Mucosa of rectum (tissue), 2 donors: ENCODE data around the gene ZNF611.
"Not testable (repeated sequence)": the region's sequence is repeated elsewhere in the genome, so short reads cannot be mapped to it uniquely, and the experiment has no call there.

Experiments
- H3K27ac ChIP-seq, 2 donors: one replicate each; pipeline ENCODE4 v1.7.0; 2013; ENCODE audit warnings: inconsistent platforms in 2 of 2, low read depth in 2 of 2, low read length in 2 of 2
- H3K27me3 ChIP-seq, 2 donors: one replicate each; pipeline ENCODE4 v1.7.0; 2013; ENCODE audit warnings: low read length in 2 of 2; ENCODE audit not compliant: control insufficient read depth in 2 of 2, insufficient read depth in 2 of 2
- H3K36me3 ChIP-seq, 2 donors: one replicate each; pipeline ENCODE4 v1.7.0; 2013; ENCODE audit warnings: low read length in 2 of 2; ENCODE audit not compliant: control insufficient read depth in 2 of 2, insufficient read depth in 2 of 2
- H3K4me1 ChIP-seq, 2 donors: one replicate each; pipeline ENCODE4 v1.7.0; 2013; ENCODE audit warnings: low read length in 2 of 2, mild to moderate bottlenecking in 1 of 2; ENCODE audit not compliant: control insufficient read depth in 2 of 2, insufficient read depth in 2 of 2
- H3K4me3 ChIP-seq, 2 donors: one replicate each; pipeline ENCODE4 v1.7.0; 2013; ENCODE audit warnings: low read length in 2 of 2
- H3K9ac ChIP-seq, 2 donors: one replicate each; pipeline ENCODE4 v1.7.0; 2013; ENCODE audit warnings: low read length in 2 of 2, low read depth in 1 of 2, mild to moderate bottlenecking in 1 of 2
- H3K9me3 ChIP-seq, 2 donors: one replicate each; pipeline ENCODE4 v1.7.0; 2013; ENCODE audit warnings: low read length in 2 of 2; ENCODE audit not compliant: control insufficient read depth in 2 of 2
- donor health status: healthy.
- donor health status: Normal muscosa, but diverticular disease.

Gene ZNF611

GRCh38 chr19:52720541-52720940 lies 14.3 kb downstream of the ZNF611 start:
- not testable (repeated sequence) for H3K27ac ChIP-seq, H3K36me3 ChIP-seq

GRCh38 chr19:52716522-52716921 lies 18.3 kb downstream of the ZNF611 start:
- H3K9ac ChIP-seq: no peak overlapping the region
- no peaks in the 10 kb centered on the region for H3K4me1 ChIP-seq
- no peak overlapping the region for H3K27ac ChIP-seq
- H3K27me3 ChIP-seq: no peaks in the 10 kb centered on the region
- H3K9me3 ChIP-seq: peaks cover 0 to 5% of the 10 kb centered on the region in 2 donors
- peaks cover 10 to 20% of the 10 kb centered on the region in 2 donors for H3K36me3 ChIP-seq
- no peak overlapping the region for H3K4me3 ChIP-seq

More at GRCh38 chr19:52720541-52720940, 14.3 kb downstream of the ZNF611 start:
- H3K4me3 ChIP-seq, H3K4me1 ChIP-seq, H3K27me3 ChIP-seq, H3K9me3 ChIP-seq, H3K9ac ChIP-seq: not testable (repeated sequence)

- H3K27ac ChIP-seq: not testable (repeated sequence)
- H3K36me3 ChIP-seq: peaks cover 13 to 20% of the 10 kb centered on the region in 2 donors
Observed at GRCh38 chr19:52715902-52716301, 18.9 kb downstream of the ZNF611 start.

GRCh38 chr19:52715330-52715729 lies 19.5 kb downstream of the ZNF611 start:
- H3K36me3 ChIP-seq: peaks cover 13 to 20% of the 10 kb centered on the region in 2 donors
- not testable (repeated sequence) for H3K9ac ChIP-seq, H3K4me1 ChIP-seq, H3K27me3 ChIP-seq, H3K9me3 ChIP-seq, H3K4me3 ChIP-seq, H3K27ac ChIP-seq

More at GRCh38 chr19:52715902-52716301, 18.9 kb downstream of the ZNF611 start:
- H3K27me3 ChIP-seq, H3K4me3 ChIP-seq, H3K4me1 ChIP-seq, H3K9me3 ChIP-seq, H3K9ac ChIP-seq: not testable (repeated sequence)

GRCh38 chr19:52713051-52713450 lies 21.8 kb downstream of the ZNF611 start:
- H3K36me3 ChIP-seq: peaks cover 13 to 30% of the 10 kb centered on the region in 2 donors
- H3K27me3 ChIP-seq: not testable (repeated sequence)

GRCh38 chr19:52711661-52712060 lies 23.2 kb downstream of the ZNF611 start:
- H3K27ac ChIP-seq, H3K9ac ChIP-seq, H3K4me3 ChIP-seq, H3K4me1 ChIP-seq, H3K9me3 ChIP-seq, H3K27me3 ChIP-seq: not testable (repeated sequence)
- peaks cover 17 to 38% of the 10 kb centered on the region in 2 donors for H3K36me3 ChIP-seq

More at GRCh38 chr19:52713051-52713450, 21.8 kb downstream of the ZNF611 start:
- not testable (repeated sequence) for H3K9ac ChIP-seq, H3K27ac ChIP-seq, H3K4me3 ChIP-seq, H3K9me3 ChIP-seq, H3K4me1 ChIP-seq

- Histone ChIP-seq H3K27me3 (no peaks in the 10 kb centered on the region), H3K9me3 (peaks cover 6 to 12% of the 10 kb centered on the region in 2 donors), H3K4me3 (no peak overlapping the region), H3K36me3 (peaks cover 28 to 50% of the 10 kb centered on the region in 2 donors), H3K9ac (no peak overlapping the region), H3K4me1 (no peaks in the 10 kb centered on the region), H3K27ac (no peak overlapping the region)
Observed at GRCh38 chr19:52710538-52710937, 24.3 kb downstream of the ZNF611 start.

- peaks cover 6 to 22% of the 10 kb centered on the region in 2 donors for H3K9me3 ChIP-seq
- not testable (repeated sequence) for H3K27me3 ChIP-seq
- peaks cover 18 to 37% of the 10 kb centered on the region in 2 donors for H3K36me3 ChIP-seq
Observed at GRCh38 chr19:52705615-52706014, 29.2 kb downstream of the ZNF611 start.

GRCh38 chr19:52703917-52704316 lies 30.9 kb downstream of the ZNF611 start:
- H3K36me3 ChIP-seq: peaks cover 18 to 32% of the 10 kb centered on the region in 2 donors
- H3K27ac ChIP-seq: no peak overlapping the region
- no peak overlapping the region for H3K4me3 ChIP-seq
- no peaks in the 10 kb centered on the region for H3K27me3 ChIP-seq
- no peaks in the 10 kb centered on the region for H3K4me1 ChIP-seq
- no peak overlapping the region for H3K9ac ChIP-seq
- H3K9me3 ChIP-seq: peaks cover 6 to 22% of the 10 kb centered on the region in 2 donors

More at GRCh38 chr19:52705615-52706014, 29.2 kb downstream of the ZNF611 start:
- H3K27ac ChIP-seq, H3K4me1 ChIP-seq, H3K4me3 ChIP-seq, H3K9ac ChIP-seq: not testable (repeated sequence)

- H3K9me3 ChIP-seq: peaks cover 1 to 16% of the 10 kb centered on the region in 2 donors
Observed at GRCh38 chr19:52700673-52701072, 34.2 kb downstream of the ZNF611 start.

GRCh38 chr19:52699555-52699954 lies 35.3 kb downstream of the ZNF611 start:
- not testable (repeated sequence) for H3K36me3 ChIP-seq, H3K4me3 ChIP-seq, H3K9me3 ChIP-seq, H3K27me3 ChIP-seq, H3K9ac ChIP-seq, H3K4me1 ChIP-seq, H3K27ac ChIP-seq

More at GRCh38 chr19:52700673-52701072, 34.2 kb downstream of the ZNF611 start:
- Histone ChIP-seq H3K27me3 (no peaks in the 10 kb centered on the region), H3K9ac (no peak overlapping the region), H3K36me3 (peaks cover 5 to 9% of the 10 kb centered on the region in 2 donors), H3K4me3 (no peak overlapping the region), H3K4me1 (no peaks in the 10 kb centered on the region), H3K27ac (no peak overlapping the region)
